SK-N-SH (cell line): Measurements from ENCODE around the gene CEP126. TPM values are rescaled to one million over a fixed set of nuclear protein-coding genes. Genes with fewer than 3 reads are reported as not detected.

Experiments
- CTCF ChIA-PET: fragments of 300-600, 350-600 bp; formaldehyde crosslinking; extraction: SDS; loops from one replicate; lab custom pipeline; 2021; lab: Yijun Ruan, JAX
- POLR2A ChIA-PET: fragments of 350-600 bp; sonication (Branson Sonifier 250); formaldehyde crosslinking; extraction: SDS; loops from one replicate; lab custom pipeline; 2020; ENCODE audit warnings: antibody characterized with exemption, inconsistent platforms; lab: Yijun Ruan, JAX
- DNase-seq: peaks from one replicate; pipeline ENCODE4 v3.0.0; 2012
- H2AFZ ChIP-seq: fragments of 200-600 bp; sonication (generic); 2 replicates; pipeline ENCODE4 v1.8.1; 2016; ENCODE audit warnings: antibody characterized with exemption, mild to moderate bottlenecking, low read depth
- H3F3A ChIP-seq: fragments of 200-600 bp; sonication (generic); replicated peaks from 2 replicates; pipeline ENCODE3; 2016; ENCODE audit warnings: antibody characterized with exemption, mild to moderate bottlenecking; ENCODE audit not compliant: insufficient read depth
- H3K27ac ChIP-seq, 2 experiments: fragments of 200-500 bp in 1 of 2; fragments of 200-600 bp in 1 of 2; sonication (Bioruptor generic) in 1 of 2; sonication (generic), shearing (Covaris generic) in 1 of 2; 2 replicates each; pipeline versions ENCODE4 v1.5.1 to v1.6.1; 2014 to 2016; ENCODE audit warnings: low read depth in 2 of 2, inconsistent platforms in 1 of 2, low read length in 1 of 2, mild to moderate bottlenecking in 1 of 2, mixed read lengths in 1 of 2
- H3K27me3 ChIP-seq: fragments of 200-600 bp; sonication (generic), shearing (Covaris generic); 2 replicates; pipeline ENCODE4 v1.6.1; 2016; ENCODE audit warnings: mixed run types; ENCODE audit not compliant: insufficient read depth
- H3K36me3 ChIP-seq, 2 experiments: fragments of 200-500 bp in 1 of 2; fragments of 200-600 bp in 1 of 2; sonication (Bioruptor generic) in 1 of 2; sonication (generic) in 1 of 2; replicated peaks in 1 of 2; 2 replicates each; pipeline versions ENCODE3 to v1.5.1; 2014 to 2016; ENCODE audit warnings: low read length in 1 of 2, mild to moderate bottlenecking in 1 of 2; ENCODE audit not compliant: insufficient read depth in 2 of 2, control insufficient read depth in 1 of 2
- H3K4me1 ChIP-seq, 2 experiments: fragments of 200-500 bp in 1 of 2; fragments of 200-600 bp in 1 of 2; sonication (Bioruptor generic) in 1 of 2; sonication (generic), shearing (Covaris generic) in 1 of 2; 2 replicates each; pipeline versions ENCODE4 v1.5.1 to v1.6.1; 2014 to 2016; ENCODE audit warnings: low read depth in 1 of 2, low read length in 1 of 2, mixed run types in 1 of 2; ENCODE audit not compliant: insufficient read depth in 2 of 2, control insufficient read depth in 1 of 2
- H3K4me2 ChIP-seq: fragments of 200-600 bp; sonication (generic), shearing (Covaris generic); 2 replicates; pipeline ENCODE4 v1.6.1; 2017; ENCODE audit warnings: mixed run types
- H3K4me3 ChIP-seq, 2 experiments: fragments of 200-500 bp in 1 of 2; fragments of 200-600 bp in 1 of 2; sonication (Bioruptor generic) in 1 of 2; sonication (generic), shearing (Covaris generic) in 1 of 2; 2 replicates each; pipeline versions ENCODE4 v1.5.1 to v1.8.1; 2014 to 2016; ENCODE audit warnings: low read depth in 2 of 2, inconsistent platforms in 1 of 2, low read length in 1 of 2, mild to moderate bottlenecking in 1 of 2, mixed read lengths in 1 of 2, moderate library complexity in 1 of 2
- H3K79me2 ChIP-seq: fragments of 200-600 bp; sonication (generic); 2 replicates; pipeline ENCODE4 v1.8.1; 2017; ENCODE audit warnings: mild to moderate bottlenecking; ENCODE audit not compliant: insufficient read depth
- H3K9ac ChIP-seq: fragments of 200-600 bp; sonication (generic); 2 replicates; pipeline ENCODE4 v1.6.1; 2017; ENCODE audit warnings: mixed run types
- H3K9me2 ChIP-seq: fragments of 200-600 bp; sonication (generic); 2 replicates; pipeline ENCODE4 v1.6.1; 2017; ENCODE audit warnings: mixed run types
- H3K9me3 ChIP-seq: fragments of 200-600 bp; sonication (generic); 2 replicates; pipeline ENCODE4 v1.6.1; 2017; ENCODE audit warnings: mixed run types, mild to moderate bottlenecking, moderate library complexity
- H4K20me1 ChIP-seq: fragments of 200-600 bp; sonication (generic); 2 replicates; pipeline ENCODE4 v1.6.1; 2017; ENCODE audit warnings: mild to moderate bottlenecking, mixed run types; ENCODE audit not compliant: insufficient read depth
- EP300 ChIP-seq, 2 experiments: IDR thresholded peaks; 2 replicates each; pipeline versions ENCODE4 v1.4.0 to v1.6.1; 2012; ENCODE audit warnings: borderline replicate concordance in 1 of 2, low read depth in 1 of 2, low read length in 1 of 2
- IRF3 ChIP-seq: fragments of 150-350 bp; IDR thresholded peaks from 2 replicates; pipeline ENCODE4 v1.6.1; 2016; ENCODE audit warnings: mild to moderate bottlenecking, low read depth, low read length
- JUND ChIP-seq: IDR thresholded peaks from 2 replicates; pipeline ENCODE4 v1.4.0; 2012
- PBX3 ChIP-seq: IDR thresholded peaks from 2 replicates; pipeline ENCODE4; 2012
- REST ChIP-seq: IDR thresholded peaks from 2 replicates; pipeline ENCODE4 v1.6.1; 2012; ENCODE audit warnings: mild to moderate bottlenecking, low read depth, low read length, moderate library complexity
- YY1 ChIP-seq: IDR thresholded peaks from 2 replicates; pipeline ENCODE4 v1.4.0; 2012; ENCODE audit warnings: low read depth, mild to moderate bottlenecking
- ZBTB33 ChIP-seq: IDR thresholded peaks from 2 replicates; pipeline ENCODE4 v1.4.0; 2012; ENCODE audit warnings: low read depth, borderline replicate concordance
- WGBS: methylation state at CpG from one replicate; pipeline ENCODE4 v1.1.6; 2017; ENCODE audit warnings: low lambda C conversion rate; 5-methylcytosine and 5-hydroxymethylcytosine counted together
- polyA plus RNA-seq, 3 experiments: library from polyadenylated mRNA; depleted of rRNA; stranded (reverse); fragments of >200 nt; gene quantifications; 2 replicates each; pipeline ENCODE4 v1.2.3, GENCODE V29; 2012

The CEP126 gene
- polyA plus RNA-seq, 1 of the 3 experiments (the other 2 are of a cell fraction), result 1.4 TPM

GRCh38 chr11:102005306-102005705 is 90.5 kb downstream of the CEP126 start:
- POLR2A ChIA-PET, result no interaction called here
- H4K20me1 ChIP-seq, result no peaks in the 10 kb centered on the region
- H3K9me2 ChIP-seq, result no peaks in the 10 kb centered on the region
- no peak overlapping the region for H3K4me3 ChIP-seq
- H3K4me2 ChIP-seq, result no peak overlapping the region
- H3K9ac ChIP-seq, result no peak overlapping the region
- no peaks in the 10 kb centered on the region for H3K79me2 ChIP-seq
- H3K27ac ChIP-seq, result no peak overlapping the region
- CTCF ChIA-PET, result interaction anchor here (1.2 to 10.8 kb wide), 5 partner anchors 118 to 158 kb away, joined by 4 to 263 read pairs (median 11); no protein-coding TSS in a partner anchor
- peaks cover 0 to 4% of the 10 kb centered on the region in 2 experiments; a peak in 1 of 4 replicates for H3K4me1 ChIP-seq
- WGBS, result 83% methylated on average over 4 of the region's 4 CpGs
- no peak for TF ChIP-seq PBX3
- no peak for TF ChIP-seq JUND
- no peak for TF ChIP-seq ZBTB33
- TF ChIP-seq YY1, result no peak
- no peaks in the 10 kb centered on the region for H3F3A ChIP-seq
- no peak overlapping the region for H2AFZ ChIP-seq
- no peaks in the 10 kb centered on the region for H3K9me3 ChIP-seq
- H3K36me3 ChIP-seq, result no peaks in the 10 kb centered on the region
- no peaks in the 10 kb centered on the region for H3K27me3 ChIP-seq
- no peak for DNase-seq

GRCh38 chr11:102006835-102007566 is 92.2 kb downstream of the CEP126 start:
- ChIA-PET CTCF (interaction anchor here (0.7 to 10.8 kb wide), 34 partner anchors 9 to 1365 kb away, joined by 3 to 263 read pairs (median 4); partner anchors contain the start of gene CEP126), POLR2A (no interaction called here)
- H3K9me2 ChIP-seq, result no peaks in the 10 kb centered on the region
- H3K4me2 ChIP-seq, result no peak overlapping the region
- H3K27ac ChIP-seq, result no peak overlapping the region
- H3K9me3 ChIP-seq, result no peaks in the 10 kb centered on the region
- H4K20me1 ChIP-seq, result no peaks in the 10 kb centered on the region
- H3K36me3 ChIP-seq, result no peaks in the 10 kb centered on the region
- peaks cover 0 to 18% of the 10 kb centered on the region in 2 experiments; a peak in 2 of 4 replicates for H3K4me1 ChIP-seq
- no peak for DNase-seq
- no peak overlapping the region for H3K9ac ChIP-seq
- TF ChIP-seq REST (no peak), ZBTB33 (no peak), EP300 (IDR thresholded peaks at IDR 0.05; ENCODE audit: borderline replicate concordance in 1 of 2, low read depth in 1 of 2, low read length in 1 of 2) (no peak), IRF3 (no peak)
- peak overlapping the region; percentile 12; the same call in 1 of the 2 replicates for H2AFZ ChIP-seq
- no peak overlapping the region for H3K4me3 ChIP-seq
- peaks cover 5% of the 10 kb centered on the region for H3F3A ChIP-seq
- 81% methylated on average over 7 of the region's 7 CpGs for WGBS
- no peaks in the 10 kb centered on the region for H3K79me2 ChIP-seq
- no peaks in the 10 kb centered on the region for H3K27me3 ChIP-seq
